Spinal cord (tissue), 10 donors: ENCODE measurements around the gene ESRP2. TPM values are rescaled to one million over a fixed set of nuclear protein-coding genes. Genes with fewer than 3 reads are reported as not detected.

Source experiments
- DNase-seq, 6 donors: peaks; one replicate each; pipeline versions ENCODE4 v3.0.0 to v3.0.0-alpha.2; 2013 to 2015; ENCODE audit warnings: low spot score in 6 of 6, low read depth in 4 of 6
- H3K27ac ChIP-seq: one replicate; pipeline ENCODE4 v1.5.1; 2013; ENCODE audit warnings: low read depth, low read length, control low read depth
- H3K27me3 ChIP-seq: one replicate; pipeline ENCODE4 v1.6.1; 2013; ENCODE audit warnings: low read length; ENCODE audit not compliant: control insufficient read depth, insufficient read depth
- H3K36me3 ChIP-seq: one replicate; pipeline ENCODE4 v1.6.1; 2013; ENCODE audit warnings: low read length; ENCODE audit not compliant: control insufficient read depth, insufficient read depth
- H3K4me1 ChIP-seq: one replicate; pipeline ENCODE4 v1.6.1; 2013; ENCODE audit warnings: low read length; ENCODE audit not compliant: control insufficient read depth, insufficient read depth
- H3K4me3 ChIP-seq: one replicate; pipeline ENCODE4 v1.5.1; 2013; ENCODE audit warnings: low read depth, low read length, control low read depth
- H3K9me3 ChIP-seq: one replicate; pipeline ENCODE4 v1.6.1; 2013; ENCODE audit warnings: low read length; ENCODE audit not compliant: control insufficient read depth, insufficient read depth
- WGBS: methylation state at CpG from one replicate; pipeline ENCODE4 v1.1.5; 2013; ENCODE audit warnings: missing lambda C conversion rate; ENCODE audit not compliant: insufficient coverage; 5-methylcytosine and 5-hydroxymethylcytosine counted together
- long read RNA-seq, 4 donors: transcript quantifications; one replicate each; lab custom pipeline, GENCODE V29; 2026
- polyA plus RNA-seq, 2 donors: library from polyadenylated mRNA; unstranded; fragments of 120-200 nt; gene quantifications; one replicate each; pipeline ENCODE4 v1.2.1, GENCODE V29; 2013; ENCODE audit not compliant: insufficient read length in 2 of 2
- total RNA-seq, 2 donors: library from RNA; depleted of rRNA in 1 of 2; stranded (reverse); fragments of 120-200 nt in 1 of 2; fragments of >200 nt in 1 of 2; gene quantifications; one replicate each; pipeline versions ENCODE4 v1.2.3 to v1.2.4, GENCODE V29; 2013 to 2014
- donor health status: healthy.

ESRP2 gene
- total RNA-seq (under 1 TPM; 0.28 to 0.59 TPM), polyA plus RNA-seq (1 to 10 TPM in 1 of 2 donors, under 1 TPM in 1; 0.27 to 1.2 TPM)
- long read RNA-seq, donor 1: 0 reads
- long read RNA-seq, donor 2: 0 reads
- long read RNA-seq, donor 3: 0 reads
- long read RNA-seq, donor 4, partial matches to known transcripts: 26 of 32 reads
- long read RNA-seq, donor 4, other reads (novel, unspliced or antisense): 5 of 32 reads

DNA sequence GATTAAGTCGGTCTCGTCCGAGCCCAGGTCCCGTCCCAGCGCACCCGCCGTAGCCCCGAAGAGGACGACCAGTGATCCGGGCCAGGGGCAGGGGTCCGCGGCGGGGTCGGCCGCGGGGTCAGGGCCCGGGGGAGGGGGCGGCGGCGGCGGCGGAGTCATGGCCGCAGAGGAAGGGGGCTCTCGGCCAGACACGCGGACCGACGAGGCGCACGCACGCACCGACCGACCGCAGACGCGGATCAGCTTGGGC lies at the start of gene ESRP2:
Gene ESRP2 (minus strand): TSS at position 241 of the 250 bp plus-strand sequence. CDS start 82 bp downstream, at position 159.
- Histone ChIP-seq H3K4me1 (peaks cover 37% of the 10 kb centered on the region), H3K36me3 (peaks cover 17% of the 10 kb centered on the region), H3K27me3 (peaks cover 37% of the 10 kb centered on the region), H3K9me3 (no peaks in the 10 kb centered on the region), H3K27ac (peak within 1 kb of the TSS; percentile 64), H3K4me3 (peak within 1 kb of the TSS; percentile 77)
- DNase-seq: no peak
- WGBS: under 1% methylated on average over 36 of the region's 36 CpGs

GRCh38 chr16:68285683-68286082 lies 49.8 kb upstream of the ESRP2 start:
- Histone ChIP-seq H3K36me3 (peaks cover 29% of the 10 kb centered on the region), H3K27ac (no peak overlapping the region)
- no CpG with 5 or more reads among the region's 3 CpGs for WGBS

DNA sequence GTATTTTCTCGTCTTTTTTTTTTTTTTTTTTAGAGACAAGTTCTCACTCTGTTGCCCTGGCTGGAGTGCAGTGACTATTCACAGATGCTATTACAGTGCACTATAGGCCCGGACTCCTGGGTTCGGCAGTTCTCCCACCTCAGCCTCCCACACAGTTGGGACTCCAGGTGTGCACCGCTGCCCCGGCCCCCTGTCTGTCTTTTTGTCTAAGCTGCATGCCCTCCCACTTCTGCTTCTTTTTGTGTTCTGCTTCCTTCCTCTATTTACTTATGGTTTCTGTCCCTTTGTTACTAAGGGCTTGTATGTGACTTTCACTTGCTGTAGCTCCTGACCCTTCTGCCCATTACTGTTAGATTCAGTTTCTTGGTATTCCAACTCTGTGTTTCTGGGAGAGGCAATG lies 48.9 kb upstream of the ESRP2 start:
- Histone ChIP-seq H3K4me3 (no peak overlapping the region), H3K27ac (no peak overlapping the region), H3K9me3 (no peaks in the 10 kb centered on the region), H3K27me3 (no peaks in the 10 kb centered on the region), H3K36me3 (peaks cover 22% of the 10 kb centered on the region), H3K4me1 (no peaks in the 10 kb centered on the region)
- 85% methylated on average over 3 of the region's 5 CpGs for WGBS
- no peak for DNase-seq

More at GRCh38 chr16:68285683-68286082, 49.8 kb upstream of the ESRP2 start:
- Histone ChIP-seq H3K4me3 (no peak overlapping the region), H3K4me1 (no peaks in the 10 kb centered on the region), H3K27me3 (no peaks in the 10 kb centered on the region), H3K9me3 (no peaks in the 10 kb centered on the region)
- DNase-seq: no peak

GRCh38 chr16:68283801-68284598 lies 48.1 kb upstream of the ESRP2 start:
- Histone ChIP-seq H3K36me3 (peaks cover 27% of the 10 kb centered on the region), H3K9me3 (no peaks in the 10 kb centered on the region), H3K27me3 (no peaks in the 10 kb centered on the region), H3K4me3 (no peak overlapping the region), H3K4me1 (no peaks in the 10 kb centered on the region), H3K27ac (no peak overlapping the region)
- no peak for DNase-seq
- 77% methylated on average over 3 of the region's 9 CpGs for WGBS

DNA sequence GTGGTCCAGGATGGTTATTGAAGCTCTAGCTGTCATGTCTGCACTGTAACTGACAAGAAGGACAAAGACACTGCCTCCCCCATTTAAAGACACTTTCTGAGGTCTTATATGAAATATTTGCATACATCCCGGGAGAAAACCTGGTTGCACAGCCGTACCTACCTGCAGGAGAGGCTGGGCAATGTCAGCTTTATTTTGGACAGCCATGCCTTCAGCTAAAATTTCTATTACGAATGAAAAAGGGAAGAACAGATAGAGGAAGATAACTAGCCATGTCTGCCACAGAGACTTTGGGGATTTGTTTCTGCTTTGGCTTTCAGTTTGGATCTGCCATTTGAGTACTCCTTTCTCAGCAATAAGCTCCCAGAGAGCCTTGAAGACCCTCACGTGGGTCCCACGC lies 47.4 kb upstream of the ESRP2 start:
- Histone ChIP-seq H3K4me3 (no peak overlapping the region), H3K4me1 (no peaks in the 10 kb centered on the region), H3K9me3 (no peaks in the 10 kb centered on the region), H3K27ac (no peak overlapping the region), H3K36me3 (peaks cover 29% of the 10 kb centered on the region), H3K27me3 (no peaks in the 10 kb centered on the region)
- no peak for DNase-seq
- 89% methylated on average over 3 of the region's 5 CpGs for WGBS

DNA sequence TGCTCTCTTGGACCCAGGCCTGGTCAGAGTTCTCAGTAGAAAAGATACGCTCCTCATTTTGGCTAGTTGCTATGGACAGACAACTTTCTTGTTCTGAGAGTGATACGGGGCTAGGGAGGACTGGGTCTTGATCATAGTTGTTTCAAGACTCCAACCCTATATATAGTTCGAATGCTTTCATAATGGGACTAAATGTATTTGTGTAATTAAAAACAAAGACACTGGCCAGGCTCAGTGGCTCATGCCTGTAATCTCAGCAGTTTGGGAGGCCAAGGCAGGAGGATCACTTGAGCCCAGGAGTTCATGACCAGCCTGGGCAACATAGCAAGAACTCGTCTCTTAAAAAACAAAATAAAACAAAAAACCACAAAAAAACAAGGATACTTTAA lies 46.1 kb upstream of the ESRP2 start:
- no peaks in the 10 kb centered on the region for H3K4me1 ChIP-seq
- no peak overlapping the region for H3K4me3 ChIP-seq
- WGBS: no CpG with 5 or more reads among the region's 4 CpGs
- no peak for DNase-seq
- H3K27me3 ChIP-seq: no peaks in the 10 kb centered on the region
- H3K27ac ChIP-seq: no peak overlapping the region
- no peaks in the 10 kb centered on the region for H3K9me3 ChIP-seq
- H3K36me3 ChIP-seq: peaks cover 26% of the 10 kb centered on the region

- Histone ChIP-seq H3K4me3 (no peak overlapping the region), H3K27ac (no peak overlapping the region), H3K27me3 (no peaks in the 10 kb centered on the region), H3K4me1 (no peaks in the 10 kb centered on the region), H3K9me3 (no peaks in the 10 kb centered on the region), H3K36me3 (peaks cover 26% of the 10 kb centered on the region)
- 90% methylated on average over 2 of the region's 4 CpGs for WGBS
- DNase-seq: no peak
Measured at GRCh38 chr16:68281368-68282063, 45.6 kb upstream of the ESRP2 start.

GRCh38 chr16:68279726-68280558 lies 44.0 kb upstream of the ESRP2 start:
- Histone ChIP-seq H3K27me3 (no peaks in the 10 kb centered on the region), H3K36me3 (peaks cover 28% of the 10 kb centered on the region), H3K4me3 (no peak overlapping the region), H3K27ac (no peak overlapping the region), H3K9me3 (no peaks in the 10 kb centered on the region), H3K4me1 (no peaks in the 10 kb centered on the region)
- 91% methylated on average over 12 of the region's 13 CpGs for WGBS
- no peak for DNase-seq

GRCh38 chr16:68276223-68276622 lies 40.3 kb upstream of the ESRP2 start:
- Histone ChIP-seq H3K4me1 (no peaks in the 10 kb centered on the region), H3K9me3 (no peaks in the 10 kb centered on the region), H3K36me3 (peaks cover 36% of the 10 kb centered on the region), H3K4me3 (no peak overlapping the region), H3K27ac (no peak overlapping the region), H3K27me3 (no peaks in the 10 kb centered on the region)
- no peak for DNase-seq
- no CpG with 5 or more reads among the region's 3 CpGs for WGBS
